IPS-11a (cell line): ENCODE data around the gene PNMA6F.
"Not testable (repeated sequence)": the region's sequence is repeated elsewhere in the genome, so short reads cannot be mapped to it uniquely, and the experiment has no call there.

Source experiments
- H3K4me3 ChIP-seq: one replicate; pipeline ENCODE4 v1.5.1; 2013; ENCODE audit warnings: low read depth, low read length, control low read depth

The PNMA6F gene

DNA sequence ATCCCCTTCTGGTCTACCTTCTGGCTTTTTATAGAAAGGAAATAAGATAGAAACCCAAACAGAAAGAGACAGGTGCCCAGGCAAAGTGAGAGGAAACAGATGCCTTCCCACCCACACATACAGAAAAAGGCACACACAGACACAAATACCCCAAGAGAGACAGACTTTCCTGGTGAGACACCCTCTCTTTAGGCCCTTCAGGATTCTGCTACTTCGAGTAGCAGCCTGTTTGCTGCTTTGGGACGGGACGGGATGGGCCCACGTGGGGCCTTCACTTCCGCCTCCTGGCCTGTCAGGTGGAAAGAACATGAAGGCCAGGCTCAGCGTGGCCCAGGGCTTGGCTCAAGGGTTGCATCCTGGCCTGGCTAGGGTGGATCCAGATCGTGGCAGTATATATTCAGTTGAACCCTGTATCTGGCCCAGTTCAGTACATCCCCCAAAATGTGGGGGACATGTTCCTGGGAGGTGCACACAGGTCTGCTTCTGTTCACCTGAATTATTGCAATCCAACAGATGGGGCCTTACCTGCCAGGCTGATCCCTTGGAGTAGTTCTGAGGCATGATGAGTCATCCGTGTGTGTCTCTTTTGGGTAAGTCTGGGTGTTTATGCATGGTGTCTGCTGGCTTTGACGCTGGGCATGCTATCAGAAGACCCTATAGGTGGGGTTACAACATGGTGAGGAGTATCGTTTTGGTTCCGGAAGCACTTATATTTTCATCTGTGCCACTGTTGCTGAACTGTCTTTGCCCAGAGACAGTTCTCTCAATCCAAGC is 14.7 kb upstream of the PNMA6F start:
- H3K4me3 ChIP-seq = no peak overlapping the region

DNA sequence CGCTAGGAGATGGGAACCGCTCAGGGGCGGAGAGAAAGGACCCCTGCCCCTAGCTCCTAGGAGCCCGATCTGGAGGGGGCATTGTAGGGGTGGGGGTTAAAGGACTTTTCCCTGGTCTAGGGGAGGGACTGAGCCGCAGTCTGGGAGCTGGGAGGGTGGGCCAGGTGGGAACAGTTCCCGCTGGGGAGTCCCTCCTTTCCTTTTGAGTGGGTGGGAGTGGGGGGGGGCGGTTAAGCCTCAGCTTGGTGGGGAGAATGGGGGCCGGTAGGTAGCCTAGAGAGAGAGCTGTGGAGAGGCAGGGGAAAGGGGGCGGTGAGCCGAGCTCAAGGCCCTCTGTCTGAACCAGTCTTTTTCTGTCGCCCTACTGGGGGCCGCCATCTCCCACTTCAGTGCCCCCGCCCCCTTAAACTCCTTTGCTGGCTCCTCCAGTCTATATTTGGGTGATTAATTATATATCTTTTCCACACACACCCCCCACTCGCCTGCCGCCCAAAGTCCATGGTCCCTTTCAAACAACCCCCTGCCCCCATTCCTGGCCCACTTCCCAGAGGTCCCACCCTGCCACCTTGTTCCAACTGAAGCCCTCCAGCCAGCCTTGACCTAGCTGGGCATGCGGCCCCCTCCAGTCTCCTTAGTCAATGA is 13.2 kb upstream of the PNMA6F start:
- peak overlapping the region; percentile 69 for H3K4me3 ChIP-seq

DNA sequence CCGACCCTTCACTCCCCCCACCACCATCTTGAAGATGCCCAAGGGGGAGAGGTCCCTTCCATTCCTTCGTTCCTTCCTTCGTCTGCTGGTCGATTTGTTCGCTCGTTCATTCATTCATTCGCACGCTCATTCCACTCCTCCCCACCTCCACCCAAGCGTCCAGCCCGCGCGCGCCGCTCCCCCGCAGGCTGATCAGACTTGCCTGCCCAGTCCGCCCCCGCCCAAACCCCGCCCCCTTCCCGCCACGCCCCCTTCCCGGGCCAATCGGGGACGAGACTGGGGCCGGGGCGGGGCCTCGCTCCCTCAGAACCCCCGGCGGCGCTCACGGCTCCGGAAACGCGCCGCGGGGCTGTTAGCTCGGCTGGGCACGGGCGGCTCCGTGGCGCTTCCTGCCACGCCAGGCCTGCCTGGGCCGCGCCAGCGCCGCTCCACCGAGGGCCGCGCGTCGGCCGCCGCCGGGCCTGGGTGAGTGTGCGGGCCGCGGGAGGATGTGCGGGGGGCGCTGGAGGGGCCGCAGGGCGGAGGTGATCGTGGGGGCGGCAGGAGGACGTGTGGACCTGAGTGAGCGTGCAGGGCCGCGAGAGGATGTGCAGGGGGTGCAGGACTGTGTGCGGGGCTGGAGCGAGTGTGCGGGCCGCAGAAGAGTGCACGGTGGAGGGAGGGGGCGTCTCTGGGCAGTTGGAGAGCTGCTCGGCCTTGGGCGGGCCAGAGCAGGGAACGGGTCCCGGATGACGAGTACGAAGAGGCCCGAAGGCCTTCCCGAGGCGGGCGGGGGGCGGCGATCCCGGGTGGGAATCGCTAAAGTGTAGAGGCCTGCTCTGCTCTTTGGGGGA is 12.5 kb upstream of the PNMA6F start, which contains the start of gene ZNF275:
Gene ZNF275, plus strand, starts transcription at position 333 of the 833 bp plus-strand sequence. CDS start 2,527 bp downstream, outside the sequence.
- peak within 1 kb of the TSS; percentile 69 for H3K4me3 ChIP-seq

DNA sequence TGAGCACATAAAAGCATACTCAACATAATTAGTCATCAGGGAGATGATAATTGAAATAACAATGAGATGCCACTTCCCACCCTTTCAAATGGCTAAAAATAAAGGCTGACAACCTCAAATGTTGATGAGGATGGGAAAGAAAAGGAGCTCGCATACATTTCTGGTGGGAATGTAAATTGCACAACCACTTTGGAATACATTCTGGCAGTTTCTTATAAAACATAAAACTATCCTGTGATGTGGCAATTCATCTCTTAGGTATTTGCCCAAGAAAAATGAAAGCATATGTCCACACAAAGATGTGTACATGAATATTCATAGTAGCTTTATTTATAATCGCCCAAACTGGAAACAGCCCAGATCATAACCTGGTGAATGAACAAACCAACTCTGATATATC is 11.7 kb upstream of the PNMA6F start:
- peak overlapping the region; percentile 51 for H3K4me3 ChIP-seq

DNA sequence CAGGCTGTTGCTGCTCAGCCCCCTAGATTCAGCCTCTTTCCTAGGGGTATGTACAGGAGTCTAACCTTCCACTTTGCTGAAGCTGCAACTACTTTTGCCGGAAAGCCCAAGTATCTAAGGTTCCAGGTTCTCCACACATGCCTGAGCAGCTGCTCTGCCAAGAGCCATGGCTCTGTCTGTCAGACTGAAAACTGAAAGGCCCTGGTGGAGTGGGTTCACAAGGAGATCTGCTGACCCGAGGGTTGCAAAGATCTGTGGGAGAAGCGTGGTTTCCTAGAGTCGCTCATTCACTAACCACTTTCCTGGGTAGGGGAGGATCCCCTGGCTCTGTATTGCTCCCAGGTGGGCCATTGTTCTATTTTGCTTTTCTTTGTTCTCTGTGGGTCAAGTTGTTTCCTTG is 6.0 kb upstream of the PNMA6F start:
- no peak overlapping the region for H3K4me3 ChIP-seq

DNA sequence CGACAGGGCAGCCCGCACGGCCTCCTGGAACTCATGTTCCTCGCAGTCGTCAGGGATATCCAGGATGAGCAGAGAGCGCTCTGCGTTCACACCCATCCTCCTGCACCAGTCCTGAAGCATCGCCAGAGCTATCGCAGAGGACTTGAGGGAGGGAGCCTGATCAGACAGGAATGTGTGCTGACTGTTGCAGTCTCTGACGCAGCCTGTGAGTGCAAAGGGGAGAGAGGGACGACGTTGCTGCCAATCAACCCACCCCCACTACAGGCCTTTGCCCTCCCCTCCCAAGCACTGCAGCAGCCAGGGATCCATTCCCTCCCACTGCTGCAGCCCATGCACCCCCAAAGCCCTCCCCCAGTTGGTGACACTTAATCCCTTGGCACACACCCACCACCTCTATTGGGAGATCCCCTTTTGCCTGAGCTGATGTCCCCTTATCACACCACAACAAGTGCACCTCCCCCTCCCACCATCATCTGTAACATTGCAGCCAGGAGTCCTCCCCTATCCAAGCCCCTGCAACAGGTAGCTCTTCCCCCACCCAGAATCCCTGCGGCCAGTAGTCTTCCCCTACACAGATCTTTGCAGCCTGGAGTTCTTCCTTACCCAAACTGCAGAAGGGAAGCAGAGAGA is 897 bp downstream of the PNMA6F start:
- no peak overlapping the region for H3K4me3 ChIP-seq

DNA sequence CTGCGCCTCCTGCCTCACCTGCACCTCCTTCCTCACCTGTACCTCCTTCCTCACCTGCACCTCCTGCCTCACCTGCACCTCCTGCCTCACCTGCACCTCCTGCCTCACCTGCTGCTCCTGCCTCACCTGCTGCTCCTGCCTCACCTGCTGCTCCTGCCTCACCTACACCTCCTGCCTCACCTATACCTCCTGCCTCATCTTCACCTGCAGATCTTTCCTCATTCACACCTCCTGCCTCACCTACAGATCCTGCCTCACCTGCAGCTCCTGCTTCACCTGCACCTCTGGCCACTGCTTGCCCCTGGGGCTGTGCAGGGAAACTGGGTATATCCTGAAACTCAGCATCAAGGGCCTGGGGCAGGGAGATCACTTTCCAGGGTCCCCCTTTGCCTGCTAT is 1.5 kb downstream of the PNMA6F start:
- H3K4me3 ChIP-seq = not testable (repeated sequence)

DNA sequence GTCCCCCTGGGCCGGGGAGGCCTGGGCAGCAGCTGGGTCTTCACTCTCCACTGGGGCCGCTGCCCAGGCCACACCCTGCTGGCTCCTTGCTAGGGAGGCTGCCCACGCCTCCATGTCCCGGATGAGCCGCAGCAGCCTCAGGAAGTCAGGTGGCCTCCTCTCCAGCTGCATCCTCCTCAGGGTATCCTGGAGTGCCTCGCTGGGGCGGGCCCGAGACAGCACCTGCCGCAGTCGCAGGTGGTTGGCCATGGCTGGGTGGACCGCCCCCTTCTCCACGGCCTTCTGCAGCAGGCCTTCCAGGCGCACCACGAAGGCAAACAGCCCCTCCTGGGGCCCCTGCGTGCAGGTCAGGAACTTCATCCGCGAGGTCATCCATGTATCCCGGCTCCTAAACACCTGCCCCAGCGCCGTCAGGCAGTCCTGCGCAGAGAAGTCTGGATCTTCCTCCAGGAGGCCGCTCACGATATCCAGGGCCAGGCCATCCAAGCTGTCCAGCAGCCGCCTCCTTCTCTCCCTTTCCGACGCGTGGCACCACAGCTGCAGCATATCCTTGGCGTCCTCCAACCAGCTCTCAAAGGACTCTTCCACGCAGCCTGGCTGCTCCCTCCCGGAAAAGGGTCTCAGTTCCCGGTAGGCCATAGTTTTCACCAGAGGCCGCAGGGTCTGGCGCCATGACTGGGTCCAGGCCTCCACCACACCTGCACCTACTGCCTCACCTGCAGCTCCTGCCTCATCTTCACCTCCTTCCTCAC is 2.1 kb downstream of the PNMA6F start:
- H3K4me3 ChIP-seq = no peak overlapping the region

DNA sequence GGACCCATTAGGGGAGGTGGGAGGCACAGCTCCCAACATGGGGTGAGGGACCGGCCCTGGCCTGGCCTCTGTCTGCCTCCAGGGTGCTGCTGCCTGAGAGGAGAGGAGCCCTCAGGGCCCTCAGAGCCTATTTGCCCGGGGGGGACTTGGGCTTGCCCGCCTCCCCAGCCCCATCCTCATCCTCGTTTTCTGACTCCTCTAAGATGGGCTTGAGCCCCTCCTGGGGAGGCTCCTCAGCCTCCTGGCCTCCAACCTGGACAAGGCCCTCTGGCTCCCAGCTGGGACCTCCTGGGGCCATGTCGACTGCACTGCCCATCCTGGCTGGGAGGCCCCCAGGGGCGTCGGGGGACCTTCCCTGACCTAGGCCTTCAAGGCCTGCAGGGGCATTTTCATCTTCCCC is 2.8 kb downstream of the PNMA6F start:
- no peak overlapping the region for H3K4me3 ChIP-seq

DNA sequence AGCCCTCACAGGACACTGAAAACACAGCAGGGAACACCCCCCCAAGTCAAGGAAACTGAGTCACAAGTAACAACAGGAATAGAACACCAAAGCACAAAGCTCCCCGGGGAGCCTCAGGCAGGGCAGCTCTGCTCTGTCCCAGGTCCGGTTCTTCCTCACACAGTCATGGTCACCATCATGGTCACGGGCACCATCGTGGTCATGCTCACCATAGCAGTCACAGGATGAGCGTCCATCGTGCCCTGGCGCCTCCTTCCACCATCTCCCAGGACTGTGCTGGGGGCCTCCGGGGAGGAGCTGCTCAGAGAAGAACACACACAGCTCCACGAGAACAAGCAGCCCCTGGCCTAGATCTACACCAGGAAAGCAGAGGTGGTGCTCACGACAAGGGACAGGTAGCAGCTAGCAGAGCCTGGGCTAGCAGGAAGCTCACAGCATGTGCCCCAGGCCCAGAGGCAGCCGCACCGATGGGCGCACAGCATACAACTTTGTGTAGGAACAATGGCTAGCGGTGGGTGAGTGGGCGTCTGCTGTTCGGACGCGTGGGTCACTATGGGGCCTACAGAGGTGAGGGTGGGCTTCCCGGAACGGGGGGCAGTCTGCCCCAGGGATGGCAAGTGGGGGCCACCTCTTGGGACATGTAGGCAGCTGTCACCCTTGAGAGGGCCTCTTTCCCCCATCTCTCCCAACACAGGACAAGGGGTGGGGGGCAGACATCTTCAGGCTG is 3.4 kb downstream of the PNMA6F start:
- H3K4me3 ChIP-seq = no peak overlapping the region

DNA sequence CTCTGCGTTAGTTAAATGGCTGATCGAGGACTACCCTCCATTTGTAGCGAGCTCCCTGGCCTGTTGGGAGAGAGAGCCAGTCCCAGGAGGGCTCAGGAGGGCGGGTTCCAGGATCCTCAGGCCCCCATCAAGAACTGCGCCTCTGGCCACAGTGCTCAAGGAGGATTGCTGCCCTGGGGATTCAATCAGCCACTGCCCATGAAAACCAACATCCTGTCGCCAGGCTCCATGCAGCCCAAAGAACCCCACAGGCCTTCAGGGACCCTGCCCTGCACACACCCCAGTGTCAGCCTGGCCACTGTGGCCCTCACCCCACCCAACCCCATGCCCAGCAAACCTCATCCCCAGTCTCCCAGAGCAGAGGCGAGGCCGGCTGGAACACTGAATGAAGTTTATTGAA is 4.3 kb downstream of the PNMA6F start:
- no peak overlapping the region for H3K4me3 ChIP-seq

DNA sequence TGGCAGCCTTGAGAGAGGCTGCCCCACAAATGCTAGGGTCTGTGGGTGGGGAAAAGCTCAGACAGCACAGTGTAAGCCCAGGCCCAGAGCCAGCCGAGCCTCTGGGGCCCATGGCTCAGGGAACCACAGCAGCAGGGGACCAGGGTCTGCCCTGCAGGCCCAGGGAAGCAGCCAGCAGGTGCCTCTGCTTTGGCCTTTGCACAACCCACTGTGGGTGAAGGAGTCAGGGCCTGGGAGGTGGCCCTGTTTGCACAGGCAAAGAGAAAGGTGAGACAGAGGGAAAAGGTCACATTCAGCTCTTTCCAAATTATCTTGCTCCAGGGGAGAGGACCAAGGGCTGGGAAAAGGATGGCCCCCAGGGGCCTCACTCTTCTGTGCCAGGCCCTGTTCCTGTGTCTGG is 8.7 kb downstream of the PNMA6F start:
- H3K4me3 ChIP-seq = no peak overlapping the region

DNA sequence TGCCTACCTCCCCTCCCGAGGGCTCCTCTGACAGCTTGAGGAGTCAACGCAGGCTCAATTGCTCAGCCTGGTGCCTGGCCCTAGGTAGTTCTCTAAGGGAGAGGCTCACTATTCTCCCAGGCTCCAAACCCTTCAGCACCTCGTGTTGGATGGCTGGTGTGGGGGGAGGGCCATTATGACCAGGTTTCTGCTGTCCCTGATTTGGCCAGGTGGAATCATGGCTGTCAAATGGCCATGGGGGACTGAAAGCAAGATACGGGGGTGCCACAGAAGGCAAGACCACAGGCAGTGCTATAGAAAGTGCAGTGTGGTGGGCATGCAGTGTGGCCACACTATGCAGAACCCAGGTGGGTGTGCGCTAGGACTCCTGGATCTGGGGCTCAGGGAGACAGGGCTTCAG is 9.5 kb downstream of the PNMA6F start:
- H3K4me3 ChIP-seq = no peak overlapping the region

DNA sequence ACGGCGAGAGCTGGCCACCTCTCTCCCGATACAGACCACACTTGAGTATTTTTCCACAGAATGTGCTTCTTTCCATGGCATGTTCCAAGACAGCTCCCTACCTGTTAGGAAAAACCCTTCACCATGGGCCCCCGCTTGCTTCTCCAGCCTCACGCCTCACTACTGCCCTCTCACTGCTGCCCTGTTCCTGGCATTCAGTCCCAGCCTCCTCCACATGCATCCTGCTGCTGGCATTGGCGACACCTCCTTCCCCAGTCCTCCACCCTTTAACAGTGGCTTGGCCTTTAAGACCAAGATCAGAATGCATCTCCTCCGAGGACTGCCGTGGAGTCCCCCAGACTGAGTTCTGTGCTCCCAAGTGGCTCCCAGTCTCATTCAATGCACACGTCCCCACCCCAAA is 10.7 kb downstream of the PNMA6F start:
- H3K4me3 ChIP-seq = no peak overlapping the region

DNA sequence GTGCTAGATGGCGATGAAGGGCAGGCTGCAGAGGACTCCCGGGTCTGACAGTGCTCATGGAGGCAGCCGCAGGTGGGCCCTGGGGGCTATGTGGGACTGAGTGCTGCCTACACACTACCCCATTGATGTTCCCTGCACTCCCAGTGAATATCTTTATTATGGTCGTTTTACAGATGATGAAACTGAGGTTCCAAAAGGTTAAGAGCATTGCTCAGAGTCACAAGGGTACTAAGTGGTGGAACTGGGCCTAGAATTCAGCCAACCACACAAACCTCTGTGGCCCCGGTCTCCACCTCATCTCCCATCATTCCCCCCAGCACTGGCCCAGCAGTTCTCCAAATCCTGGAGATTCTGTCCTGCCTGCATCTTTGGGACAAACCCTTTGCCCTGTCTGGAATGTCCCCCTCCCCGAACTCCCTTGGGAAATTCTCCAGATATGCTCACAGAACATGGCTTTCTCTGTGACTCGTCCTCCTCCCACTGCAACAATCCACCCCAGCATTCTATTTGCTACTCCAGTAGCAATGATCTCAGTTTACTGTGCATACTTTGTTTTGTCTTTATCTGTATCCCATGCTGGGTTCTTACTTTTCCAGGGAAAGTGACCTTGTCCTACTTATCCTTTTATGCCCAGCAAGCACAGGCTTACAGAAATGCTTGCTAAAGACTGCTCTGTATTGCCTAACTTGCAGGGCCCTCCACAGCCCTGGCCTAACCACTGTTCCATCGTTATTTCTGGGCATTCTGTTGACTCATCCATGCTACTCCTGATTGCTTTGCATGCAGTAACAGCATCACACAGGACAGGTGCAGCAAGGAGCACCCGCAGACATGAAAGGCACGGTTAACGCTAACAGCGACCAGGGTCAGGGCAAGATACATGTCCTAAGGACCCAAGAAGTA is 14.0 kb downstream of the PNMA6F start:
- no peak overlapping the region for H3K4me3 ChIP-seq

DNA sequence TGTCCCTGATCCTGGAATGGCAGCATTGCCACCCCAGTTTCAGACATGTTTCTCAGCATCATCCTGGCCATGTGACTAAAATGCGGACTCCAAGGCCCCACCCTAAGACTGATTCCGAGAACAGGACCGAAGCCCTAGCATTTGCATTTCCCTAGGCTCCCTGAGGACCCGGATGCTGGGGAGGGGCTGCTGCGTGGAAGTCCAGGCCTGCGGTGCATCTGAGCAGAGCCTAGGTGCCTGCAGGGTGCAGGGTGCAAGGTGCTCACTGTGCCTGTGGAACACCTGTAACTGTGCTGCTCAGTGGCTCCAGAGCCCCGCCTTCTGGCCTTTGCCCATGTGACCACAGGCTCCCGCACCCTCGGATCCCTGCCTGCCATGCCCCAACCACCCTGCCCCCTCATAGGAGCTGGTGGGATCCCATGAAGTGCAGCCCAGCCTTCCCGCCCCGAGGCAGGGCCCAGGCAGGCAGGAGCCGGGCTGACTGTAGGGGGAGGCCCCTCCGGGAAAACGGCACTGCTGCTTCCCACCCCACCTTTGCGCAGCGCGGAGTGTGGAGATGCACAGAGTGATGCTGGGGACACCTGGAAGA is 14.9 kb downstream of the PNMA6F start:
- no peak overlapping the region for H3K4me3 ChIP-seq

DNA sequence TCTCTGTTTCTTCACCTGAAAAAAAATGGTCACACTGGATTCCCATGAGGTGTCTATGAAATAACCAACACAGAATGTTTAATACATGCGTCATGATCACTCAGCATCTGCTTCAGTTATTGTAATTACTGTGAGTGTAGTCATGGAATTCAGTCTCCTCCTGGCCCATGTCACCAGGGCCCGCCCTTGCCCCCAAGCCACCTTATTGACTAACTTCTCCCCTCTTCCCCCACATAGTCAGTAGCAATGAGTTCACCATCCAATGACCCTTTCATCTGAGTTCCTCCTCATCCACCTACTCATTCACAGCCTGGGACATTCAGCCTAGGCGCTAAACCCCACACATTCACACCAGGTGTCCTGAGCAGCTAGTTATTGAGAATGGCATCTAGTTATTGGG is 15.6 kb downstream of the PNMA6F start:
- no peak overlapping the region for H3K4me3 ChIP-seq

DNA sequence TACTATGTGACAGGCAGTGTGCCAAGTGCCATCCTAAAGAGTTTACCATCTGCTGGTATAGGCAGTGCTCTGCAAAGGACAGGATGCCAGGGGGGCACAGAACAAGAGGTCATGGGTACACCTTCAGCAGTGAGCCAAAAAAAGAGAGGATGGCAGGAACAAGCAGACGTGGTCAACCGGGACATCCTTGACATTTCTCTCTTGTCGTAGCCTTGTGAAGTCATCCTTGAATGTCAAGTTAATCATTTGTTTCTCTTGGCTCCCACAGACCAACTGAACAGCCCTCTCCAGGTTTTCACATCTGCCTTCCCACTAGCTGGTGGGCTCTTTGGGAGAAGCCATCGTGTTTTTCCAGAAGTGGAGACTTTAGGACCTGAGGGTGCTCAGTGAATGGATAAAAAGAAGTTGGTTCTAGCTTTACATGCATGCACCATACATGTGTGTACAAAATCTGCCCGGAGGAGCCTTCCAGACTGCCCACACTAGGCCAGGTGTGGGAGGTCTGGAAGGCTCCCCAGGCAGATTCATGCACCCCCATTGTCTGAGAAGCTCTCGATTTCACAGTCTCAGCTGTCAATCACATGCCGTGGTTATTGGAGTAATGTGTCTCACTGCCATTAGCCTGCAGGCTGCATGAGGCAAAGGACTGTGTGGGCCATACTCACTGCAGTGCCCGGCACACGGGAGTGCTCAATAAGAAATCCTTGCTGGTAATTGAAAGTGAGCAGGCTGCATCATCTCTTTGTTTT is 16.4 kb downstream of the PNMA6F start:
- no peak overlapping the region for H3K4me3 ChIP-seq
